A673 (cell line): Measurements from ENCODE around the gene ZDHHC11. TPM values are rescaled to one million over a fixed set of nuclear protein-coding genes. Genes with fewer than 3 reads are reported as not detected.

Source experiments
- BruUV-seq: library from RNA; stranded (reverse); fragments of 400-500 nt; replicated peaks from 2 replicates; lab custom pipeline; 2021; lab: Mats Ljungman, UMichigan
- CTCF ChIA-PET: fragments of 300-600 bp; sonication (Branson Sonifier 250); formaldehyde crosslinking; loops from one replicate; lab custom pipeline; 2022; ENCODE audit warnings: antibody characterized with exemption; lab: Charles Lee
- POLR2A ChIA-PET: fragments of 300-600 bp; sonication (Branson Sonifier 250); formaldehyde crosslinking; loops from one replicate; lab custom pipeline; 2022; ENCODE audit warnings: antibody characterized with exemption; ENCODE audit not compliant: low non-redundant PET; lab: Charles Lee
- DNase-seq: peaks from one replicate; pipeline ENCODE4 v3.0.0-alpha.2; 2015; ENCODE audit warnings: low spot score
- H3K27ac ChIP-seq: fragments of 200-600 bp; sonication (generic); 2 replicates; pipeline ENCODE4 v1.5.1; 2016; ENCODE audit warnings: mixed run types, low read depth, mild to moderate bottlenecking, mixed read lengths, antibody characterized with exemption, low read length; ENCODE audit not compliant: poor library complexity, severe bottlenecking
- H3K27me3 ChIP-seq: fragments of 200-600 bp; sonication (generic); replicated peaks from 2 replicates; pipeline ENCODE4 v1.6.1; 2017; ENCODE audit warnings: mixed run types, low read depth, mild to moderate bottlenecking, mixed read lengths, antibody characterized with exemption, low read length; ENCODE audit not compliant: insufficient read depth, poor library complexity
- H3K36me3 ChIP-seq: fragments of 200-600 bp; sonication (generic); 2 replicates; pipeline ENCODE4 v1.6.1; 2016; ENCODE audit warnings: mixed run types, mild to moderate bottlenecking, mixed read lengths, antibody characterized with exemption, low read length; ENCODE audit not compliant: insufficient read depth, poor library complexity, severe bottlenecking
- H3K4me1 ChIP-seq: fragments of 200-600 bp; sonication (generic); 2 replicates; pipeline ENCODE4 v1.6.1; 2017; ENCODE audit warnings: mixed run types, mild to moderate bottlenecking, mixed read lengths, antibody characterized with exemption, low read length; ENCODE audit not compliant: insufficient read depth, poor library complexity, severe bottlenecking
- H3K4me3 ChIP-seq: fragments of 200-600 bp; sonication (generic); 2 replicates; pipeline ENCODE4 v1.5.1; 2016; ENCODE audit warnings: low read depth, mixed run types, mild to moderate bottlenecking, mixed read lengths, low read length; ENCODE audit not compliant: poor library complexity, severe bottlenecking
- H3K9me3 ChIP-seq: fragments of 200-600 bp; sonication (generic); 2 replicates; pipeline ENCODE4 v1.6.1; 2016; ENCODE audit warnings: mixed run types, low read depth, mild to moderate bottlenecking, mixed read lengths, antibody characterized with exemption, low read length; ENCODE audit not compliant: poor library complexity, severe bottlenecking
- CTCF ChIP-seq: fragments of 300-800, 200-600 bp; sonication (generic); conservative IDR thresholded peaks from 2 replicates; pipeline ENCODE4 v1.5.1; 2017; ENCODE audit warnings: low read depth, mild to moderate bottlenecking, antibody characterized with exemption, low read length, moderate library complexity, mixed read lengths
- EZH2 ChIP-seq: fragments of 200-600 bp; sonication (generic); IDR thresholded peaks from 2 replicates; pipeline ENCODE4 v1.6.1; 2017; ENCODE audit warnings: borderline replicate concordance, low read depth, mild to moderate bottlenecking, mixed read lengths, antibody characterized with exemption, low read length; ENCODE audit not compliant: poor library complexity, severe bottlenecking
- intact Hi-C: fragments of 100-400 bp; cut with micrococcal nuclease; formaldehyde crosslinking; loops from one replicate; pipeline ENCODE4 v1.10.0; 2022; ENCODE audit not compliant: unreplicated experiment
- total RNA-seq: library from RNA; stranded (reverse); gene quantifications from 2 replicates; pipeline ENCODE4 v1.2.3, GENCODE V29; 2021

The ZDHHC11 gene
- total RNA-seq, 1 experiment from 2014 or later, result 47.3 TPM

GRCh38 chr5:873328-873727 is 22.5 kb upstream of the ZDHHC11 start:
- BruUV-seq, result no TSS peak
- CTCF ChIA-PET, result no interaction called here
- peaks cover 87% of the 10 kb centered on the region for H3K36me3 ChIP-seq
- H3K27ac ChIP-seq, result no peak overlapping the region
- intact Hi-C loops, result no loop called here
- POLR2A ChIA-PET, result no interaction called here
- DNase-seq, result no peak
- TF ChIP-seq CTCF (no peak), EZH2 (no peak)
- no peak overlapping the region for H3K4me3 ChIP-seq
- no peaks in the 10 kb centered on the region for H3K27me3 ChIP-seq
- no peaks in the 10 kb centered on the region for H3K4me1 ChIP-seq
- no peaks in the 10 kb centered on the region for H3K9me3 ChIP-seq

- no peak overlapping the region for H3K4me3 ChIP-seq
- POLR2A ChIA-PET, result no interaction called here
- TF ChIP-seq EZH2 (no peak), CTCF (no peak)
- DNase-seq, result no peak
- peaks cover 81% of the 10 kb centered on the region for H3K36me3 ChIP-seq
- H3K27ac ChIP-seq, result no peak overlapping the region
- BruUV-seq, result no TSS peak
- CTCF ChIA-PET, result no interaction called here
- no peaks in the 10 kb centered on the region for H3K9me3 ChIP-seq
- intact Hi-C loops, result no loop called here
- H3K27me3 ChIP-seq, result no peaks in the 10 kb centered on the region
- no peaks in the 10 kb centered on the region for H3K4me1 ChIP-seq
Observed at GRCh38 chr5:872301-872700, 21.5 kb upstream of the ZDHHC11 start.

GRCh38 chr5:871596-872298 is 21.0 kb upstream of the ZDHHC11 start:
- peaks cover 83% of the 10 kb centered on the region for H3K36me3 ChIP-seq
- CTCF ChIA-PET, result no interaction called here
- H3K4me1 ChIP-seq, result no peaks in the 10 kb centered on the region
- TF ChIP-seq CTCF, result no peak
- TF ChIP-seq EZH2, result no peak
- H3K27ac ChIP-seq, result no peak overlapping the region
- intact Hi-C loops, result no loop called here
- POLR2A ChIA-PET, result no interaction called here
- no peak overlapping the region for H3K4me3 ChIP-seq
- no peaks in the 10 kb centered on the region for H3K27me3 ChIP-seq
- no peaks in the 10 kb centered on the region for H3K9me3 ChIP-seq
- DNase-seq, result no peak
- no TSS peak for BruUV-seq
